HCT116 (cell line): ENCODE measurements around the gene CXorf65. TPM values are rescaled to one million over a fixed set of nuclear protein-coding genes. Genes with fewer than 3 reads are reported as not detected.

Experiments used
- ATAC-seq: fragments of 200-7000 bp; cut with Tn5 transposase; 2 replicates; pipeline ENCODE4 v1.9.1; 2020; ENCODE audit warnings: mild to moderate bottlenecking, moderate library complexity
- BruUV-seq: library from RNA; stranded (reverse); fragments of 400-500 nt; replicated peaks from 2 replicates; lab custom pipeline; 2021; lab: Mats Ljungman, UMichigan
- CTCF ChIA-PET: fragments of 300-600 bp; sonication (Branson Sonifier 250); formaldehyde crosslinking; loops from one replicate; lab custom pipeline; 2021; ENCODE audit warnings: antibody characterized with exemption; lab: Charles Lee
- POLR2A ChIA-PET: fragments of 300-600, 350-600 bp; sonication (Branson Sonifier 250); formaldehyde crosslinking; loops from one replicate; lab custom pipeline; 2021; ENCODE audit warnings: antibody characterized with exemption; lab: Charles Lee
- RAD21 ChIA-PET, 2 experiments: fragments of 300-600 bp; sonication (Branson Sonifier 250); formaldehyde crosslinking; loops; one replicate each; lab custom pipeline; 2023; ENCODE audit warnings: low total read pairs in 2 of 2; ENCODE audit not compliant: uncharacterized antibody in 2 of 2, unreplicated experiment in 2 of 2, low non-redundant PET in 1 of 2; lab: Charles Lee
- DNase-seq: peaks from one replicate; pipeline ENCODE4 v3.0.0-alpha.2; 2010; ENCODE audit warnings: low read depth, low spot score
- H2AFZ ChIP-seq: fragments of 200-600 bp; shearing (Covaris generic), sonication (generic); 2 replicates; pipeline ENCODE4 v1.6.1; 2017; ENCODE audit warnings: low read depth, mixed run types, mixed read lengths, antibody characterized with exemption, low read length; ENCODE audit not compliant: poor library complexity, severe bottlenecking
- H3K27ac ChIP-seq: 2 replicates; pipeline ENCODE4 v1.5.1; 2012; ENCODE audit warnings: low read depth, low read length
- H3K27me3 ChIP-seq: fragments of 200-600 bp; sonication (generic); 2 replicates; pipeline ENCODE4 v1.6.1; 2016; ENCODE audit warnings: mixed run types, low read length, mixed read lengths; ENCODE audit not compliant: insufficient read depth
- H3K36me3 ChIP-seq, 2 experiments: fragments of 200-500 bp in 1 of 2; fragments of 200-600 bp in 1 of 2; sonication (Bioruptor generic) in 1 of 2; sonication (generic) in 1 of 2; 2 replicates each; pipeline versions ENCODE4 v1.5.1 to v1.6.1; 2014 to 2016; ENCODE audit warnings: low read length in 2 of 2, inconsistent platforms in 1 of 2, mixed read lengths in 1 of 2, mixed run types in 1 of 2; ENCODE audit not compliant: insufficient read depth in 2 of 2, control insufficient read depth in 1 of 2
- H3K4me1 ChIP-seq, 2 experiments: fragments of 200-600 bp in 1 of 2; sonication (generic) in 1 of 2; 2 replicates each; pipeline versions ENCODE4 v1.5.1 to v1.6.1; 2012 to 2017; ENCODE audit warnings: low read length in 2 of 2, inconsistent platforms in 1 of 2, mild to moderate bottlenecking in 1 of 2, mixed read lengths in 1 of 2, mixed run types in 1 of 2, moderate library complexity in 1 of 2; ENCODE audit not compliant: insufficient read depth in 2 of 2, control insufficient read depth in 1 of 2
- H3K4me2 ChIP-seq: fragments of 200-600 bp; sonication (generic); 2 replicates; pipeline ENCODE4 v1.6.1; 2017; ENCODE audit warnings: mixed run types, low read length, mixed read lengths
- H3K4me3 ChIP-seq, 2 experiments: fragments of 200-600 bp in 1 of 2; sonication (generic) in 1 of 2; replicated peaks in 1 of 2; 2 replicates each; pipeline ENCODE4 v1.5.1; 2011 to 2016; ENCODE audit warnings: low read length in 2 of 2, control low read depth in 1 of 2, low read depth in 1 of 2, mild to moderate bottlenecking in 1 of 2, mixed read lengths in 1 of 2, mixed run types in 1 of 2
- H3K79me2 ChIP-seq: fragments of 200-600 bp; sonication (generic); 2 replicates; pipeline ENCODE4 v1.6.1; 2017; ENCODE audit warnings: mild to moderate bottlenecking, mixed run types, low read length, moderate library complexity, mixed read lengths; ENCODE audit not compliant: insufficient read depth
- H3K9ac ChIP-seq: fragments of 200-600 bp; sonication (generic); 2 replicates; pipeline ENCODE4 v1.6.1; 2016; ENCODE audit warnings: low read length, mixed read lengths
- H3K9me2 ChIP-seq: fragments of 200-600 bp; sonication (generic), shearing (Covaris generic); 2 replicates; pipeline ENCODE4 v1.6.1; 2017; ENCODE audit warnings: mixed run types, mild to moderate bottlenecking, moderate library complexity; ENCODE audit not compliant: insufficient read depth
- H3K9me3 ChIP-seq, 2 experiments: fragments of 200-500 bp in 1 of 2; fragments of 200-600 bp in 1 of 2; sonication (Bioruptor generic) in 1 of 2; sonication (generic) in 1 of 2; 2 replicates each; pipeline ENCODE4 v1.6.1; 2014 to 2017; ENCODE audit warnings: low read length in 2 of 2, mixed read lengths in 2 of 2, inconsistent platforms in 1 of 2, low read depth in 1 of 2, mild to moderate bottlenecking in 1 of 2, mixed run types in 1 of 2, moderate library complexity in 1 of 2; ENCODE audit not compliant: control insufficient read depth in 1 of 2, insufficient read depth in 1 of 2
- H4K20me1 ChIP-seq: fragments of 200-600 bp; sonication (generic), shearing (Covaris generic); 2 replicates; pipeline ENCODE4 v1.6.1; 2017; ENCODE audit warnings: mixed run types, mild to moderate bottlenecking, moderate library complexity; ENCODE audit not compliant: insufficient read depth
- ATF3 ChIP-seq: IDR thresholded peaks from 2 replicates; pipeline ENCODE4 v1.6.1; 2012
- CEBPB ChIP-seq: IDR thresholded peaks from 2 replicates; pipeline ENCODE4 v1.6.1; 2012; ENCODE audit warnings: low read depth
- EGR1 ChIP-seq: IDR thresholded peaks from 2 replicates; pipeline ENCODE4 v1.6.1; 2012; ENCODE audit warnings: low read depth
- EZH2 ChIP-seq: fragments of 200-600 bp; sonication (generic); IDR thresholded peaks from 2 replicates; pipeline ENCODE4 v1.6.1; 2017; ENCODE audit warnings: antibody characterized with exemption, mixed run types
- EZH2phosphoT487 ChIP-seq: fragments of 200-600 bp; IDR thresholded peaks from 2 replicates; pipeline ENCODE4 v1.6.1; 2018; ENCODE audit warnings: antibody characterized with exemption, borderline replicate concordance
- FOSL1 ChIP-seq: IDR thresholded peaks from 2 replicates; pipeline ENCODE4 v1.6.1; 2012; ENCODE audit warnings: low read depth
- POLR2AphosphoS5 ChIP-seq: IDR thresholded peaks from 2 replicates; pipeline ENCODE4 v1.6.1; 2011; ENCODE audit warnings: mild to moderate bottlenecking, low read depth, low read length, moderate library complexity
- SIN3A ChIP-seq: IDR thresholded peaks from 2 replicates; pipeline ENCODE4 v1.6.1; 2012; ENCODE audit warnings: low read depth
- YY1 ChIP-seq: IDR thresholded peaks from 2 replicates; pipeline ENCODE4 v1.6.1; 2011; ENCODE audit warnings: low read length, low read depth, moderate library complexity, mild to moderate bottlenecking; ENCODE audit not compliant: insufficient replicate concordance; ENCODE audit errors: extremely low read depth
- ZFX ChIP-seq: fragments of 450-650 bp; IDR thresholded peaks from 2 replicates; pipeline ENCODE4 v1.6.1; 2017
- intact Hi-C: fragments of 100-400 bp; cut with micrococcal nuclease; formaldehyde crosslinking; loops from 2 replicates; pipeline ENCODE4 v1.10.0; 2022
- total RNA-seq: library from RNA; stranded (reverse); gene quantifications from one replicate; pipeline ENCODE4 v1.2.1, GENCODE V29; 2021; ENCODE audit not compliant: unreplicated experiment
- TF ChIP-seq, protein P1 (sequence below): IDR thresholded peaks from 2 replicates; pipeline ENCODE4 v1.6.1; 2012; ENCODE audit warnings: low read depth

The CXorf65 gene
- total RNA-seq, 1 experiment from 2014 or later, result not detected

DNA sequence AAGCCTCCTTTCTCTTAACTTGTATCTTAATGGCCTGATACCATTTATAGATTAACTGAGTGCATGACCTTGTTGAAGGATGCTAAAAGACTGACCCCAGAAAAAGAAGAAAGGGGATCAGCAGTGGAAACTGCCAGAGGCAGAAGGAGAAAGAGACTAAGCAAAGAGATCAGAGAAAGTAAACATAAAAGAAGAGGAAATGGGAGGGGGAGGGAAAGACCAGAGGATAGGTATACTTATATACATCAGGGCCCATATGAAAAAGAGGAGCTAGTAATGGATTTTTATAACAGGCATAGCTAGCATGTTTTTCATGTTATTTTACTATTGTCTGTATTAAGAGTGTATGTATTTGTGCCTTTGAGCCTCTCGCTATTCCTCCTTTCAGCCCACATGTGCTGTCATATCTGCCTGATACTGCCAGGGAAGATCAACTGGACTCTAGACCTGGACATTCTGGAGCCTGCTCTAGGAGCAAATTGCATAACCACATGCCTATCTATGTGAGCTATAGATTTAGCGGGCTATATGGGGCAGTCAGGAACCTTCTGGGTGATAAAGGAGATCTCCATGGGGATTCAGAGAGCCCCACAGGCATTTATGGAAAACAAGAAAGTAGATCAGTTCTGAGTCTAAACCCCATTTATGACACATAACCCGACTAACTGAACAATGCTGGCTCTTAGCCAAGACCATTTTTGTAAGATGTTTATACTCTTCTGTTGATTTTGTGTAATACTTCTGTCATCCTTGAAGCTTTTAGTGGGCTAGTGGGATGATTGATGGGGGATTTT lies 25.0 kb downstream of the CXorf65 start:
- no peak overlapping the region for H3K4me3 ChIP-seq
- TF ChIP-seq EGR1 (no peak), CEBPB (no peak), FOSL1 (no peak), EZH2phosphoT487 (no peak), EZH2 (no peak), POLR2AphosphoS5 (no peak), YY1 (no peak), SIN3A (no peak), ATF3 (no peak), ZFX (no peak)
- TF ChIP-seq, protein P1, sequence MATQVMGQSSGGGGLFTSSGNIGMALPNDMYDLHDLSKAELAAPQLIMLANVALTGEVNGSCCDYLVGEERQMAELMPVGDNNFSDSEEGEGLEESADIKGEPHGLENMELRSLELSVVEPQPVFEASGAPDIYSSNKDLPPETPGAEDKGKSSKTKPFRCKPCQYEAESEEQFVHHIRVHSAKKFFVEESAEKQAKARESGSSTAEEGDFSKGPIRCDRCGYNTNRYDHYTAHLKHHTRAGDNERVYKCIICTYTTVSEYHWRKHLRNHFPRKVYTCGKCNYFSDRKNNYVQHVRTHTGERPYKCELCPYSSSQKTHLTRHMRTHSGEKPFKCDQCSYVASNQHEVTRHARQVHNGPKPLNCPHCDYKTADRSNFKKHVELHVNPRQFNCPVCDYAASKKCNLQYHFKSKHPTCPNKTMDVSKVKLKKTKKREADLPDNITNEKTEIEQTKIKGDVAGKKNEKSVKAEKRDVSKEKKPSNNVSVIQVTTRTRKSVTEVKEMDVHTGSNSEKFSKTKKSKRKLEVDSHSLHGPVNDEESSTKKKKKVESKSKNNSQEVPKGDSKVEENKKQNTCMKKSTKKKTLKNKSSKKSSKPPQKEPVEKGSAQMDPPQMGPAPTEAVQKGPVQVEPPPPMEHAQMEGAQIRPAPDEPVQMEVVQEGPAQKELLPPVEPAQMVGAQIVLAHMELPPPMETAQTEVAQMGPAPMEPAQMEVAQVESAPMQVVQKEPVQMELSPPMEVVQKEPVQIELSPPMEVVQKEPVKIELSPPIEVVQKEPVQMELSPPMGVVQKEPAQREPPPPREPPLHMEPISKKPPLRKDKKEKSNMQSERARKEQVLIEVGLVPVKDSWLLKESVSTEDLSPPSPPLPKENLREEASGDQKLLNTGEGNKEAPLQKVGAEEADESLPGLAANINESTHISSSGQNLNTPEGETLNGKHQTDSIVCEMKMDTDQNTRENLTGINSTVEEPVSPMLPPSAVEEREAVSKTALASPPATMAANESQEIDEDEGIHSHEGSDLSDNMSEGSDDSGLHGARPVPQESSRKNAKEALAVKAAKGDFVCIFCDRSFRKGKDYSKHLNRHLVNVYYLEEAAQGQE, result no peak
- TF ChIP-seq, all 23 proteins: peak for 0
- H3K27ac ChIP-seq, result no peak overlapping the region
- no peaks in the 10 kb centered on the region for H3K79me2 ChIP-seq
- POLR2A ChIA-PET, result no interaction called here
- no peaks in the 10 kb centered on the region for H4K20me1 ChIP-seq
- intact Hi-C loops, result no loop called here
- no peaks in the 10 kb centered on the region for H3K9me3 ChIP-seq
- RAD21 ChIA-PET, result no interaction called here
- ATAC-seq, result no peak
- no peak overlapping the region for H2AFZ ChIP-seq
- H3K4me2 ChIP-seq, result no peak overlapping the region
- H3K4me1 ChIP-seq, result no peaks in the 10 kb centered on the region
- H3K9me2 ChIP-seq, result no peaks in the 10 kb centered on the region
- H3K9ac ChIP-seq, result no peak overlapping the region
- no peaks in the 10 kb centered on the region for H3K36me3 ChIP-seq
- H3K27me3 ChIP-seq, result no peaks in the 10 kb centered on the region
- CTCF ChIA-PET, result no interaction called here
- DNase-seq, result no peak
- no TSS peak for BruUV-seq
